ENCODE data around the gene ACSM4.

The ACSM4 gene

GRCh38 chr12:7373226-7373625, 69.4 kb downstream of the ACSM4 start:
- no peaks in the 10 kb centered on the region for H3K9me3 ChIP-seq (ENCODE audit: insufficient read depth, low read length)
- no peak for TF ChIP-seq EZH2phosphoT487 (conservative IDR thresholded peaks at IDR 0.05; ENCODE audit: low read length)
- no peak for TF ChIP-seq CTCF (IDR thresholded peaks at IDR 0.05; ENCODE audit: insufficient read depth, low read length, poor library complexity, severe bottlenecking)

GRCh38 chr12:7374423-7375144, 70.7 kb downstream of the ACSM4 start:
- no peak overlapping the region for H3K9ac ChIP-seq (ENCODE audit: low read length)
- no peaks in the 10 kb centered on the region for H3K27me3 ChIP-seq (ENCODE audit: low read length)
- no peaks in the 10 kb centered on the region for H3K9me2 ChIP-seq (replicated peaks; ENCODE audit: insufficient read depth, low read length)
- TF ChIP-seq CTCF (IDR thresholded peaks at IDR 0.05; ENCODE audit: insufficient read depth, low read length, poor library complexity, severe bottlenecking) (peak; percentile 33), EZH2phosphoT487 (conservative IDR thresholded peaks at IDR 0.05; ENCODE audit: low read length) (no peak)
- no peak overlapping the region for H2AFZ ChIP-seq (ENCODE audit: low read depth, low read length, severe bottlenecking)
- H3K27ac ChIP-seq (ENCODE audit: low read depth, low read length): no peak overlapping the region
- no peaks in the 10 kb centered on the region for H3K79me2 ChIP-seq (ENCODE audit: insufficient read depth, low read length)
- no peaks in the 10 kb centered on the region for H3K36me3 ChIP-seq (ENCODE audit: low read length)
- H4K20me1 ChIP-seq (ENCODE audit: low read depth, low read length): no peaks in the 10 kb centered on the region
- H3K9me3 ChIP-seq (ENCODE audit: insufficient read depth, low read length): no peaks in the 10 kb centered on the region
- H3K4me3 ChIP-seq (ENCODE audit: insufficient read depth, low read length, poor library complexity, severe bottlenecking): no peak overlapping the region
- no peak overlapping the region for H3K4me2 ChIP-seq (ENCODE audit: low read depth, low read length, poor library complexity, severe bottlenecking)
- no peaks in the 10 kb centered on the region for H3F3A ChIP-seq (ENCODE audit: insufficient read depth)

More at GRCh38 chr12:7373226-7373625, 69.4 kb downstream of the ACSM4 start:
- Histone ChIP-seq H2AFZ (ENCODE audit: low read depth, low read length, severe bottlenecking) (no peak overlapping the region), H3K27ac (ENCODE audit: low read depth, low read length) (no peak overlapping the region), H3K4me2 (ENCODE audit: low read depth, low read length, poor library complexity, severe bottlenecking) (no peak overlapping the region), H3K27me3 (ENCODE audit: low read length) (no peaks in the 10 kb centered on the region), H3F3A (ENCODE audit: insufficient read depth) (no peaks in the 10 kb centered on the region), H3K9me2 (replicated peaks; ENCODE audit: insufficient read depth, low read length) (no peaks in the 10 kb centered on the region), H3K36me3 (ENCODE audit: low read length) (no peaks in the 10 kb centered on the region), H3K4me3 (ENCODE audit: insufficient read depth, low read length, poor library complexity, severe bottlenecking) (no peak overlapping the region), H4K20me1 (ENCODE audit: low read depth, low read length) (no peaks in the 10 kb centered on the region), H3K9ac (ENCODE audit: low read length) (no peak overlapping the region), H3K79me2 (ENCODE audit: insufficient read depth, low read length) (no peaks in the 10 kb centered on the region)

- Histone ChIP-seq H4K20me1 (ENCODE audit: low read depth, low read length) (no peaks in the 10 kb centered on the region), H3F3A (ENCODE audit: insufficient read depth) (no peaks in the 10 kb centered on the region), H3K27ac (ENCODE audit: low read depth, low read length) (no peak overlapping the region), H3K4me3 (ENCODE audit: insufficient read depth, low read length, poor library complexity, severe bottlenecking) (no peak overlapping the region), H3K36me3 (ENCODE audit: low read length) (no peaks in the 10 kb centered on the region), H3K27me3 (ENCODE audit: low read length) (no peaks in the 10 kb centered on the region), H3K79me2 (ENCODE audit: insufficient read depth, low read length) (no peaks in the 10 kb centered on the region), H2AFZ (ENCODE audit: low read depth, low read length, severe bottlenecking) (no peak overlapping the region), H3K9ac (ENCODE audit: low read length) (no peak overlapping the region), H3K4me2 (ENCODE audit: low read depth, low read length, poor library complexity, severe bottlenecking) (no peak overlapping the region), H3K9me3 (ENCODE audit: insufficient read depth, low read length) (no peaks in the 10 kb centered on the region), H3K9me2 (replicated peaks; ENCODE audit: insufficient read depth, low read length) (no peaks in the 10 kb centered on the region)
- TF ChIP-seq EZH2phosphoT487 (conservative IDR thresholded peaks at IDR 0.05; ENCODE audit: low read length): no peak
- no peak for TF ChIP-seq CTCF (IDR thresholded peaks at IDR 0.05; ENCODE audit: insufficient read depth, low read length, poor library complexity, severe bottlenecking)
Measured at GRCh38 chr12:7375145-7375543, 71.3 kb downstream of the ACSM4 start.

All from SU-DHL-6 (cell line).